H1 (cell line): Measurements from ENCODE around the gene SLIT3. TPM values are rescaled to one million over a fixed set of nuclear protein-coding genes. Genes with fewer than 3 reads are reported as not detected.

ENCODE experiments used
- CTCF ChIA-PET: fragments of 300-600 bp; sonication (Branson Sonifier 250); formaldehyde crosslinking; loops from one replicate; lab custom pipeline; 2021; ENCODE audit not compliant: partially characterized antibody; lab: Charles Lee
- POLR2A ChIA-PET: fragments of 300-600 bp; sonication (Branson Sonifier 250); formaldehyde crosslinking; loops from one replicate; lab custom pipeline; 2021; ENCODE audit warnings: inconsistent platforms; ENCODE audit not compliant: partially characterized antibody; lab: Charles Lee
- DNase-seq, 2 experiments: peaks; one replicate each; pipeline versions ENCODE4 v3.0.0 to v3.0.0-alpha.2; 2010 to 2022; ENCODE audit warnings: low spot score in 2 of 2, low read depth in 1 of 2, mixed read lengths in 1 of 2
- FAIRE-seq: peaks from 2 replicates; lab custom pipeline; 2011; peaks lifted over from hg19 to GRCh38; lab: Jason Lieb, UNC
- H2AFZ ChIP-seq: 2 replicates; pipeline ENCODE4 v1.8.1; 2012; ENCODE audit warnings: low read length, inconsistent platforms
- H2AK5ac ChIP-seq: 2 replicates; pipeline ENCODE4 v1.6.1; 2013; ENCODE audit warnings: low read depth, low read length
- H2BK120ac ChIP-seq: replicated peaks from 2 replicates; pipeline ENCODE3; 2013; ENCODE audit warnings: low read depth, low read length, inconsistent platforms
- H2BK12ac ChIP-seq: 2 replicates; pipeline ENCODE4 v1.6.1; 2013; ENCODE audit warnings: low read depth, low read length
- H2BK15ac ChIP-seq: 2 replicates; pipeline ENCODE4 v1.6.1; 2013; ENCODE audit warnings: low read length
- H2BK20ac ChIP-seq: 2 replicates; pipeline ENCODE4 v1.6.1; 2013; ENCODE audit warnings: low read length
- H2BK5ac ChIP-seq: 2 replicates; pipeline ENCODE4 v1.6.1; 2013; ENCODE audit warnings: low read depth, low read length
- H3K14ac ChIP-seq: 2 replicates; pipeline ENCODE4 v1.6.1; 2013; ENCODE audit warnings: inconsistent platforms; ENCODE audit not compliant: insufficient read length
- H3K18ac ChIP-seq: 2 replicates; pipeline ENCODE4 v1.6.1; 2013; ENCODE audit warnings: low read length; ENCODE audit errors: extremely low read depth
- H3K23ac ChIP-seq: 2 replicates; pipeline ENCODE4 v1.6.1; 2013; ENCODE audit warnings: inconsistent platforms; ENCODE audit not compliant: insufficient read length
- H3K23me2 ChIP-seq: 2 replicates; pipeline ENCODE4 v1.6.1; 2013; ENCODE audit warnings: low read depth, low read length
- H3K27ac ChIP-seq: 2 replicates; pipeline ENCODE4 v1.6.1; 2011; ENCODE audit warnings: low read depth, low read length, inconsistent platforms
- H3K27me3 ChIP-seq, 4 experiments: replicated peaks in 1 of 4; 1 replicate in 1 of 4; 2 replicates in 3 of 4; pipeline versions ENCODE4 v1.6.1 to v1.8.1; 2011 to 2013; ENCODE audit warnings: low read length in 3 of 4, mild to moderate bottlenecking in 3 of 4, inconsistent platforms in 2 of 4, mixed read lengths in 2 of 4, moderate library complexity in 1 of 4; ENCODE audit not compliant: control insufficient read depth in 3 of 4, insufficient read depth in 3 of 4; ENCODE audit errors: extremely low read depth in 1 of 4
- H3K36me3 ChIP-seq, 4 experiments: 2 replicates each; pipeline versions ENCODE4 v1.6.1 to v1.8.1; 2011 to 2013; ENCODE audit warnings: mild to moderate bottlenecking in 4 of 4, low read length in 3 of 4, moderate library complexity in 2 of 4, control low read depth in 1 of 4, inconsistent platforms in 1 of 4; ENCODE audit not compliant: insufficient read depth in 4 of 4, control insufficient read depth in 2 of 4
- H3K4ac ChIP-seq: replicated peaks from 2 replicates; pipeline ENCODE3; 2013; ENCODE audit warnings: low read length, low read depth, mixed read lengths, inconsistent platforms; ENCODE audit not compliant: insufficient read length
- H3K4me1 ChIP-seq, 4 experiments: replicated peaks in 1 of 4; 1 replicate in 1 of 4; 2 replicates in 3 of 4; pipeline versions ENCODE4 v1.6.1 to v1.8.1; 2011 to 2013; ENCODE audit warnings: low read length in 3 of 4, inconsistent platforms in 2 of 4, mixed read lengths in 1 of 4; ENCODE audit not compliant: insufficient read depth in 4 of 4, control insufficient read depth in 3 of 4
- H3K4me2 ChIP-seq, 2 experiments: 2 replicates each; pipeline versions ENCODE4 v1.6.1 to v1.8.1; 2011 to 2013; ENCODE audit warnings: low read depth in 2 of 2, low read length in 2 of 2, control low read depth in 1 of 2, inconsistent platforms in 1 of 2, mild to moderate bottlenecking in 1 of 2; ENCODE audit not compliant: insufficient read depth in 1 of 2
- H3K4me3 ChIP-seq, 4 experiments: fragments of 200-600, 300-600 bp in 1 of 4; sonication (generic), shearing (Covaris generic), sonication (Bioruptor Twin) in 1 of 4; 2 replicates each; pipeline versions ENCODE4 v1.5.1 to v1.8.1; 2011 to 2016; ENCODE audit warnings: low read length in 4 of 4, low read depth in 3 of 4, control low read depth in 2 of 4, inconsistent platforms in 2 of 4, mild to moderate bottlenecking in 2 of 4, mixed read lengths in 1 of 4, moderate library complexity in 1 of 4; ENCODE audit not compliant: insufficient read depth in 2 of 4; ENCODE audit errors: extremely low read depth in 1 of 4
- H3K56ac ChIP-seq: replicated peaks from 2 replicates; pipeline ENCODE3; 2013; ENCODE audit warnings: low read depth, mild to moderate bottlenecking, mixed read lengths, low read length, inconsistent platforms; ENCODE audit not compliant: insufficient read length
- H3K79me1 ChIP-seq: 2 replicates; pipeline ENCODE4 v1.6.1; 2013; ENCODE audit warnings: low read depth, low read length, control low read depth
- H3K79me2 ChIP-seq, 2 experiments: 2 replicates each; pipeline versions ENCODE4 v1.6.1 to v1.8.1; 2012 to 2013; ENCODE audit warnings: low read length in 2 of 2, mild to moderate bottlenecking in 2 of 2, inconsistent platforms in 1 of 2; ENCODE audit not compliant: insufficient read depth in 2 of 2, control insufficient read depth in 1 of 2
- H3K9ac ChIP-seq, 4 experiments: replicated peaks in 1 of 4; 1 replicate in 1 of 4; 2 replicates in 3 of 4; pipeline versions ENCODE4 v1.6.1 to v1.8.1; 2011 to 2013; ENCODE audit warnings: low read depth in 3 of 4, low read length in 3 of 4, control low read depth in 2 of 4, mild to moderate bottlenecking in 2 of 4, moderate library complexity in 2 of 4, inconsistent platforms in 1 of 4; ENCODE audit errors: extremely low read depth in 1 of 4
- H3K9me3 ChIP-seq, 2 experiments: 2 replicates each; pipeline versions ENCODE4 v1.6.1 to v1.8.1; 2012 to 2013; ENCODE audit warnings: mild to moderate bottlenecking in 2 of 2, moderate library complexity in 2 of 2, control low read depth in 1 of 2, inconsistent platforms in 1 of 2, low read depth in 1 of 2, low read length in 1 of 2, mixed read lengths in 1 of 2; ENCODE audit not compliant: insufficient read depth in 2 of 2
- H4K20me1 ChIP-seq, 2 experiments: replicated peaks in 1 of 2; 2 replicates each; pipeline versions ENCODE3 to v1.8.1; 2011 to 2013; ENCODE audit warnings: inconsistent platforms in 2 of 2, low read length in 2 of 2, mild to moderate bottlenecking in 1 of 2; ENCODE audit not compliant: insufficient read depth in 2 of 2, control insufficient read depth in 1 of 2
- H4K5ac ChIP-seq: 2 replicates; pipeline ENCODE4 v1.6.1; 2013; ENCODE audit warnings: low read length, low read depth, mixed read lengths, inconsistent platforms; ENCODE audit not compliant: insufficient read length
- H4K8ac ChIP-seq: 2 replicates; pipeline ENCODE4 v1.8.0; 2013; ENCODE audit warnings: mild to moderate bottlenecking, moderate library complexity, low read length, inconsistent platforms; ENCODE audit not compliant: insufficient read depth; ENCODE audit errors: extremely low read depth
- H4K91ac ChIP-seq: replicated peaks from 2 replicates; pipeline ENCODE3; 2013; ENCODE audit warnings: low read length, mixed read lengths, inconsistent platforms; ENCODE audit not compliant: insufficient read length
- USF2 ChIP-seq: IDR thresholded peaks from 2 replicates; pipeline ENCODE4 v1.6.1; 2011; ENCODE audit warnings: low read length, improper control_type of control experiment
- WGBS, 2 experiments: shearing (Covaris generic) in 1 of 2; methylation state at CpG; one replicate each; pipeline versions ENCODE4 v1.1.6 to v1.1.7; 2013 to 2015; ENCODE audit warnings: low lambda C conversion rate in 2 of 2, mixed read lengths in 2 of 2, inconsistent platforms in 1 of 2, low coverage in 1 of 2, missing lambda C conversion rate in 1 of 2; ENCODE audit not compliant: insufficient replicate concordance in 2 of 2, insufficient coverage in 1 of 2, insufficient read length in 1 of 2; ENCODE audit errors: extremely low coverage in 1 of 2, missing lambda C conversion rate in 1 of 2; 5-methylcytosine and 5-hydroxymethylcytosine counted together
- polyA plus RNA-seq, 7 experiments: library from polyadenylated mRNA; depleted of rRNA in 3 of 7; stranded (reverse) in 5 of 7; unstranded in 2 of 7; fragments of >200 nt in 5 of 7; fragments of 200-250 nt in 2 of 7; gene quantifications; 1 replicate in 5 of 7; 2 replicates in 1 of 7; 4 replicates in 1 of 7; pipeline versions ENCODE4 v1.2.1 to v1.2.3, GENCODE V29; 2011 to 2013; ENCODE audit warnings: missing spikeins in 2 of 7, mixed read lengths in 2 of 7
- total RNA-seq: library from RNA; stranded (reverse); fragmentation: NEBNext Ultra II Directional; extraction: Animal tissue kit (Norgen Biotek cat#: 25700); gene quantifications from 2 replicates; pipeline ENCODE4 v1.2.1, GENCODE V29; 2021

The SLIT3 gene
- total and polyA plus RNA-seq, 2 of the 8 experiments (the other 6 are each of a cell fraction or from before 2014, with no cell fraction given) = 1.1 to 1.2 TPM

DNA sequence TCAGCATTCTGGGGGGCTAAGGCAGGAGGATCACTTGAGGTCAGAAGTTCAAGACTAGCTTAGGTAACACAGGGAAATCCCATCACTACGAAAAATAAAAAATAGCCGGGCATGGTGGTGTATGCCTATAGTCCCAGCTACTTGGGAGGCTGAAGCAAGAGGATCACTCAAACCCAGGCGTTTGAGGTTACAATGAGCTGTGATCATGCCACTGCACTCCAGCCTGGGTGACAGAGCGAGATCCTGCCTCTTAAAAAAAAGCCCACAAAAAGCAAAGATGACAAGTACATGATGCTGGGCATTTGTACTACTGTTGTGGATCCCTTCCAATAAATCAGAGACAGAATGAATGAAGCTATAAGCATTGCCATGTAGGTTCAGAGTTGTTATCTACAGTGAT, 401.7 kb downstream of the SLIT3 start:
- Histone ChIP-seq H2AK5ac (no peak overlapping the region), H4K91ac (no peak overlapping the region), H4K8ac (no peak overlapping the region), H3K4me2 (no peak overlapping the region), H2BK20ac (no peak overlapping the region), H3K23ac (no peak overlapping the region), H3K14ac (no peak overlapping the region), H3K4me1 (peaks cover 0 to 2% (median under 1%) of the 10 kb centered on the region in 4 experiments; a peak in 3 of 7 replicates), H2BK120ac (no peak overlapping the region), H2BK12ac (no peak overlapping the region), H3K27me3 (no peaks in the 10 kb centered on the region), H4K5ac (no peak overlapping the region), H3K27ac (no peak overlapping the region), H3K9ac (no peak overlapping the region), H3K56ac (no peak overlapping the region), H3K4me3 (no peak overlapping the region), H4K20me1 (no peaks in the 10 kb centered on the region), H3K4ac (no peak overlapping the region), H3K36me3 (no peaks in the 10 kb centered on the region), H3K9me3 (no peaks in the 10 kb centered on the region), H2BK15ac (no peak overlapping the region), H3K18ac (no peak overlapping the region), H2BK5ac (no peak overlapping the region), H3K79me2 (no peaks in the 10 kb centered on the region), H3K23me2 (0 out of 2 replicates have a peak, but pooled peaks cover 2% of the 10 kb centered on the region), H2AFZ (no peak overlapping the region), H3K79me1 (no peaks in the 10 kb centered on the region; the same call in 1 of the 2 replicates)
- ChIA-PET CTCF (interaction anchor here (1.7 kb wide), 1 partner anchor 13 kb away, joined by 4 read pairs; no protein-coding TSS in a partner anchor), POLR2A (no interaction called here)
- DNase-seq (no peak), FAIRE-seq (no peak)
- TF ChIP-seq USF2 = no peak
- WGBS, 2 experiments = 85% methylated on average over 4 of the region's 4 CpGs; no CpG with 5 or more reads in 1 of the 2 experiments
